Stimulated activated CD4-positive, alpha-beta T cell treated with anti-CD3 and anti-CD28 coated beads, Interleukin-4, amount 100 ng/mL, for 24 hours (primary cell): ENCODE measurements around the gene IRF2BPL.

ENCODE experiments used
- DNase-seq: peaks from one replicate; pipeline ENCODE4 v3.0.0-alpha.2; 2020

IRF2BPL gene

GRCh38 chr14:77053046-77053841, 24.7 kb upstream of the IRF2BPL start:
- peak; percentile 77 for DNase-seq

- no peak for DNase-seq
Measured at GRCh38 chr14:77052281-77053044, 24.0 kb upstream of the IRF2BPL start.

- no peak for DNase-seq
Measured at GRCh38 chr14:77051116-77051515, 22.6 kb upstream of the IRF2BPL start.

GRCh38 chr14:77046721-77047120, 18.2 kb upstream of the IRF2BPL start:
- no peak for DNase-seq

DNA sequence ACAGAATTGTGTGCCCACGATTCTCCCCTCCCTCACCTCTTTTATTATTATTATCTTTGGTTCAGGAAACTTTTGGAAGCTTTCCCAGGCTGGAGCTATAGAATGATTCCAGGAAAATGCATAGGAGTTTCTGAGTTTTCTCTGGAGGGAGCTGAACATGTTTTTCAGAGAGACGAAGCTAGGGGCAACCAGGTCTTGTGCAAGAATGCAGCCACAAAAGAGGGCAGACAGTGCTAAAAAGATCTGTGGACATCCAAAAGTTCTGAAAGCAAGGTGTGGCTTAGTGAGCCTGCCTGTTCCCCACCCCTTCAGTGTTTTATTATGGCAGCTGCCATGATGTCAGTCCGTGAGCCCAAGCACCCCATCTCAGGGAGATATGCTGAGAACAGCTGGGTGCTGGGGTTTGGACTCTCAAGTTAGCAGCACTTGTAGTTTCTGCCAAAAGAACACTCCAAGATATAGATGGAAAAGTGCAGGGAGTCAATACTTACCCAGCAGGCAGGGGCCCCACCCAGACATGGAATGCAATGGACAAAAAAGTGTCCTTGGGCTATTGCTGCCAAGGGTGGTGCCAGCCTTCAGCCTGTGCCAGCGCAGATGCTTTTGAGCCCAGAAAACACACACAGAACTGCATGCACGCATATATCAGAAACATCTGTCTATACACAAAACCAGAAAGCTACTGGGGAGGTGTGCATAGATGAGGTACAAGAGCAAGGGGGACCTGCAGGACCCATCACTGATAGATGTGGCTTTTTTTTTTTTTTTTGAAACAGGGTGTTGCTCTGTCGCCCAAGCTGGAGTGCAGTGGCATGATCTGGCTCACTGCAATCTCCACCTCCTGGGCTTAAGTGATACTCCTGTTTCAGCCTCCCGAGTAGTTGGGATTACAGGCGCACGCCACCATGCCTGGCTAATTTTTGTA, 17.0 kb upstream of the IRF2BPL start:
- no peak for DNase-seq

DNA sequence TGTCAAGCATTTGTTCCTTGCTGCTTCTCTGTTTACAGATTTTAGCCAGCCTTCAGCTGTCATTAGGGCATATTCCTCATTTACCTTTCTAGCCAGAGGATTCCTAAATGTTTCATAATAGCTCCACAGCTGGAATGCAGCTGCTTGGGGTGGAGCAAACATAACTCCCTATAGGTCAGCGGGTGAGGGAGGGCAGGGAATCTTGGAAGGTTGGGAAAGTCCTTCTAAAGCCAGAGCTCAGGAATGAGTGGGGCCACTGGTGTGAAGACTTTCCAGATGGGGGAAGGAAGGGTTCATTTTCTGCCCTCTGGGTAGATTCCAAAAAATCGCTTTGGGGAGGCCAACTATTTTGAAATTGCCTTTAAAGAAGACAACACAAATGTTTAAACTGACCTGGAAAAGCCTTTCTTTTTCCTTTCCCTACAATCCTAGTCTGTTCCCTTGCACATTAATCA, 16.3 kb upstream of the IRF2BPL start:
- DNase-seq, result no peak

GRCh38 chr14:77043984-77044485, 15.5 kb upstream of the IRF2BPL start:
- no peak for DNase-seq

GRCh38 chr14:77043177-77043983, 14.9 kb upstream of the IRF2BPL start:
- peak; percentile 63 for DNase-seq

- no peak for DNase-seq
Measured at GRCh38 chr14:77041881-77042545, 13.5 kb upstream of the IRF2BPL start.

DNA sequence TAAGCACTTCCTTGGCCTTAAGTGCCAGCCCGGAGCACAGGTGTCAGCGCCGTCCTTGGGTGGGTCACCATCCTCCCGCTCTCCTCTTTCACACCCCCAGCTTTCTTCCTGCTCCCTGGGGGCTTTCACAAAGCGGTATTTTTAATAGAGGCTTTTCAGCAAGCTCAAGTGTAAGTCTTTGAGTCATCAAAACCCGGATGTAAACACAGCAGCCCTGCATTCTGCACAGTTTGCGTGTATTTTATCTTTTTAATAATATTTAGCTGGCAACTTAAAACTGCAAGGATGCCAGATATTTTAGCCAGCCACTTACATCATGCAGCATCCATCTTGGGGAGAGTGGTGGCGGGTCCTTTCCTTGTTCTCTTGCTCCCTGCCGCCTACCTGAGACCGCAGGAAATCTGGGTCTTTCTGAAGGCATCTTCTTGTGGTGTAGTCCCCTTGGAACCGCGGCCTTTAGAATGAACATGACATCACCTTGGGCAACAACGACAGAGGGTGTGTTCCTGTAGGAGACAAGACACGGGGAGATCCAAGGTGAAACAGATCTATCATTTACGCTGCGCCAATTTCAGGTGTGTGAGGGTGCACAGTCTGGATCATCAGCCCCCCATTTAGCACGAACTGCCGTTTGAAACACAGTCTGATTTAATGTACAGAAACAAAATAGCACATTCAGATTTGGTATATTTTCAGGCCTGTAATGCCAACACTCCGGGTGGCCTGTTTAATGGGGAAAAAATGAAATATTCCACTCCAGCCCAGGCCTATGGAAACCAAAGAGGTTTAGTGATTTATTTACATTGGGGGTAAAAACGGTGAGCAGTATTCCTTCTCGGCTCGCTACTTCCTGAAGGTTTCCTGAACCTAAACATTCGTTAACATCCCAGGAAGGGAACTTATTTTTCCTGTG, 12.5 kb upstream of the IRF2BPL start:
- peak; percentile 42 for DNase-seq

- DNase-seq, result peak; percentile 94
Measured at GRCh38 chr14:77040059-77040740, 11.7 kb upstream of the IRF2BPL start.

DNA sequence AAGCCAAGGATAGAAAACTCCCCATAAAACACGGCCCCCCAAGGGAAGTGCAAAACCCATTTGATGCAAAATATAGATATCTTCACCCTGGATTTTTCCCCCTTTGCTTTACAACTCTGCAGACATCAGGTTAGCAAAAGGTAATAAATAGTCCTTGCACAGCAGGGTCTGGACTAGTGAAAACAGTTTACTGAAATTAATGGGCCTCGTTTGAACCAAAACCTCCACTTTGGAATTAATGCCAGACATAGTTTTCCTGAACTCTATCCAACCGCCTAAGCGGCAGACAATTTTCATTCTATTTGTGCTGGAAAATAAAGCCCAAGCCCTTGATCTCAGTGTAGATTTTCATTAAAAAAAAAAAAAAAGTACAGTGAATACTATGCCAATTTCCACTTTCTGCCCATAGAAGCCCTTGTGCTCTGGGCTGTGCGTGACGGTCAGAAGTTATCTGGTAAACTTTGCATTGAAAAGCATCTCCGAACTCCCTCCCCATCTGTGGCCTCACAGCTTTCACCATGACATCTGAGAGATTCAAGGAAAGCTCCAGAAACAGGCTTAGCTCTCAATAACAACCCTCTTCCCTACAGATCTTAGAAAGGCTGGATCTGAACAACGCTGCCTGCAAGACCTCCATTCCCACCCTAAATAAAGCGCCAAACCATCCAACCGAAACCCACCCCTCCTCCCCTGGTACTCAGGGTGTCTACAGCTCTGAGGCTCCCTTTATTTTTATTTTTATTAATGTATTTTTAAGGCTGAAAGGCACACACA, 11.0 kb upstream of the IRF2BPL start:
- no peak for DNase-seq

GRCh38 chr14:77037938-77038568, 9.5 kb upstream of the IRF2BPL start:
- peak; percentile 58 for DNase-seq

GRCh38 chr14:77037215-77037937, 8.9 kb upstream of the IRF2BPL start:
- DNase-seq, result no peak

DNA sequence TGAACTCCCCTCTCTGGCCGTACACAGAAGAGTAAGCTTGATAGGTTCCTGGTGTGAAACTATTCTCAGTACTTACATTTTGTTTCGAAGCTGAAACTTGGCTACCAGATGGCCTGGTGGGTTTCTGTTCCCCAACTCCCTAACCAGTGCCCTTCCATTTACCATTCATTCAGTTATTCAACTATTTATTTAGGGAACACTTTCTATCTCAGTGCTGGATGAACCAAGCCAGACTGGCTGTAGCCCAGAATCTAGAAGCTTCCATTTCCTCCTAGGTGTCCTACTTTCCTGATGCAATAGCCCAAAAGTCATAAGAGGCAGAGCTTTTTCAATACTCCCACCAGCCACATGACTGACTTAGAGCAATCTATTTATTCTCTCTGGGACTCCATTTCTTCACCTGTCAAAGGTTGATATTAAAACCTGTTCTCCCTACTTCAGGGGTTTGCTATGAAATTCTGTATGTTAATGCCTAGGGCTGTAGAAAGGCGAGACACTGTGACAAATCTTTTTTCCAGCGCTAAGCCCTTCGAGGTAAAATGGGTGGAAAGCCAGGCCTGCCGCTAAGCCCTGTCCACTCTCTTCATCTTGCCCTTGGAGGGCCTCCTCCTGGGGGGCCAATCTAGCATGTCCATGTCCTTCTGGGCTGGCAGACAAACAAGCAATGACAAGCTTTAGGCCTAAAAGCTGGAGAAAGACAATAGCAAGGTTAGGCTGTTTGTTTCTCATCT, 8.1 kb upstream of the IRF2BPL start:
- no peak for DNase-seq

GRCh38 chr14:77035267-77035666, 6.8 kb upstream of the IRF2BPL start:
- no peak for DNase-seq
